ENCODE data around the gene AFDN.

AFDN gene

DNA sequence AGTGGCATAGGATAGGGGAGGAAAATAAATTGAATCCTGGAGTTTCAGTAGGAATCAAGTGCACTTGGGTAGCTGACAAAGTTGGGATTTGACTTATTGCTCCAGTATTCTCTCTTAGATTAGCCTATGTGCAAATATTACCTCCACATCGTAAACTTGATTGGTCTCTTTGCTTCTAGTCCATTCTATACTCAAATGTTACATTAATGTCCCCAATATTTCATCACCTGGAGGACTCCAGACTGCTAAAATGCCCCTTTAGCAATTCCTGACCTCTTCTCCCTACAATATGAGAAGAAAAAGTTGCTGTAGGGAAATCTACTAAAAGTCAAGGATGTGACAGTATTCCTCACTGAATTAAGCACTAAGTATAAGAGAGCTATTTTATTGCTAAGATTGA, 16.3 kb downstream of the AFDN start:
- DNase-seq, result no peak

- no peak for DNase-seq
Measured at GRCh38 chr6:167845856-167846255, 19.1 kb downstream of the AFDN start.

GRCh38 chr6:167846997-167847606, 20.4 kb downstream of the AFDN start:
- no peak for DNase-seq

- no peak for DNase-seq
Measured at GRCh38 chr6:167847936-167848335, 21.2 kb downstream of the AFDN start.

GRCh38 chr6:167848783-167849182, 22.1 kb downstream of the AFDN start:
- DNase-seq, result no peak

GRCh38 chr6:167849846-167850459, 23.2 kb downstream of the AFDN start:
- no peak for DNase-seq

DNA sequence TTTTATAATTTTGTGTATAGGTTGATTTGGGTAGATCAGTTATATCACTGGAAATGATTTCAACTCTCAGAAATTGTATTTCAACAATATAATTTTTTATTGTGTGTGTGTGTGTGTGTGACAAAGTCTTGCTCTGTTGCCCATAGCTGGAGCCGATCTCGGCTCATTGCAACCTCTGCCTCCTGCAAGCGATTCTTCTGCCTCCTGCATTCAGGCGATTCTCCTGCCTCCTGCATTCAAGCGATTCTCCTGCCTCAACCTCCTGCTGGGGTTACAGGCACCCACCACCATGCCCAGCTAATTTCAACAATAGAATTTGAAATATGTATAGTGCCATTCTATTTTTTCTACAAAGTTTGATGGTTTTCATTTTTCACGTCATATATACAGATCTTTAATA, 24.1 kb downstream of the AFDN start:
- no peak for DNase-seq

GRCh38 chr6:167851370-167851952, 24.8 kb downstream of the AFDN start:
- no peak for DNase-seq

DNA sequence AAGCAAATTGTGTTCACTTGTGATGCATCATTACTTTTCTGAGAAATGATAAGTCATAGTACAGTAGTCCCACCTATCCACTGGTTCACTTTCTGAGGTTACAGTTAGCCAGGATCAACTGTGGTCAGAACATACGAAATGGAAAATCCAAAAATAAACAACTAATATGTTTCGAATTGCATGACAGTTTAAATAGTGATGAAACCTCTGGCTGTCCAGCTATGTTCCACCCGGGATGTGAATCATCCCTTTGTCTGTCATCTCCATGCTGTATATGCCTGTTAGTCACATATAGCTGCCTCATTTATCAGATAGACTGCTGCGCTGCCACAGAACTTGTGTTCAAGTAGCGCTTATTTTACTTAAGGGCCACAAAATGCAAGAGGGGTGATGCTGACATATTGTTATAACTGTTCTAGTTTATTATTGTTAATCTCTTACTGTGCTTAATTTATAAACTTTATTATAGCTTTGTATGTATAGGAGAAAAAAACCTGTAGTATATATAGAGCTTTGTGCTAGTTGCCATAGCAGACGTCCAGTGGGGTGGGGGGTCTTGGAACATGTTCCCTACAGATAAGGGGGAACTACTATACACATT, 29.2 kb downstream of the AFDN start:
- peak; percentile 15 for DNase-seq

DNA sequence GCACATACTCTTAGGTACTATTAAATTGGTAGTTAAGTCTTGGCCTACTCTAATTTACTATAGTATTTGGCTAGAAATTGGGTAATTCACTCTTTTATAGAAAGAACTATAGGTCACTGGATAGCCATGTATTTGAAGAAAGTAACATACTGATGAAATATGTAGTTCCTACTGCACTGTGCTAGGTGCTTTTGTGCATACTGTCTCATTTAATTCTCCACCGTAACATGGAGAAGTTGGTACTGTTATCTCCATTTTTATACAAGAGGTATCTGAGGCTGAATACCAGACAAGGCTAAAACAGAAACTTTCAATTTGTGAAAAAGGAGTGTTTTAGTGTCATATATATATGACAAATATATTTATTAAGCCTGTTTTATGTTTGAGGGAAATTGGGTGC, 29.8 kb downstream of the AFDN start:
- no peak for DNase-seq

GRCh38 chr6:167856999-167857660, 30.4 kb downstream of the AFDN start:
- no peak for DNase-seq

DNA sequence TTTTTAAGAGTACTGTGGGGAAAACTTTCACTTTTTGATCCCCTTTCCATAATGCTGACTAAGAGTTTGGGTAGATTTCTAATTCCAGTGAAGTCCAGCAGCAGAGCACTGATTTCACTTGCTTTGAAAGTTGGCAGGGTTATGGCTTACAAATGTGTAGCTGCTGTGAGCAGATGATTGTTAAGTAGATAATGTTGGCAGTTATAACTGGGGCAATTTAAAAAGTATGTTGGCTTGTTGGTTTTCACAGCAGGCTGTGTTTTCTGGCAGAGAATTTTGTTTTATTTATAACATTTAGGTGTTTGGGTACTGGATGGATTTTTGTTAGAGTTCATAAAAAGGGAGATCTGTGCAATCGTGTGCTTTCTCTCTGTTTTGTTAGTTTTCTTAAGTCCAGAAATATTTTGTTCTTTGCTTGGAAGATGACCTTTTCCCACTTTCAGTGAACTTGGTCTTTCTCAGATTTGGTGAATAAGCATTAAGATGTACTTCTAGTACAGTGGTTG, 31.4 kb downstream of the AFDN start:
- DNase-seq, result no peak

DNA sequence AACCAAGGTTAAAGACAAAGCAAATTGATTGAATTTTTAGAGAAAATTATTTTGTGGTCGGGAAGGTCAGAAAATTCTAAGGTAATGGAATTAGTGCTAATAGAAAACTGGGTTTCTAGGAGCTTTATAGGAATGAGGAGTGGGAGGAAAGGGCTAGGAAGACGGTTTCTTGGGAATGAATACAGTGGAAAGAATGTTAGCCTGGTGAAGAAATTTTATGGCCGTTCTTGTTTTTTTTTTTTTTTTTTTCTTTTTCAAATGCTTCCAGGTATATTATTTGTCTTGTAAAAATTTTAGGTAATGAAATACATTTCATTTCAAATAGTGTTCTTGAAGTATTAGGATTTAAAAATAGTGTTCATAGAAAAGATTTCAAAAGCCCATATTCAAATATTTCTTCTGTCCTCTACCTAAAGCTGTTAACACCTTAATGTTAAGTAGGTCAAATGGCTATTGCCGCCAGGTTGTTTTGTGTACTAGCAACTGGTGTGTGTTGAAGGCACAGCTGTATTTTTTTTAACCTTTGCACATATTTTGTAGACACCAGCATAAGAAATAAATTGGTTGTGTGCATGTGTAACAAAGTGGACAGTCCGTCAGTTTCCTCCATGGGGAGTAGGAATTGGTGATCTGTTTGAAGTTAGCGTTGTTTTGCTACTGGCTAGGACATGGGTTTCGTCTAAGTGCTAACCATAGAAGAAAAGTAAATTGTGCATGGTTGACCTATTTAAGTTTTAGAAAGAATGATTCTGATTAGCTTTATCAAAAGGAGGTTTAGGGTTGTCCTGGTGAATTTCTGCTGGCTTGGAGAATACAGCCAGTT, 32.3 kb downstream of the AFDN start:
- no peak for DNase-seq

DNA sequence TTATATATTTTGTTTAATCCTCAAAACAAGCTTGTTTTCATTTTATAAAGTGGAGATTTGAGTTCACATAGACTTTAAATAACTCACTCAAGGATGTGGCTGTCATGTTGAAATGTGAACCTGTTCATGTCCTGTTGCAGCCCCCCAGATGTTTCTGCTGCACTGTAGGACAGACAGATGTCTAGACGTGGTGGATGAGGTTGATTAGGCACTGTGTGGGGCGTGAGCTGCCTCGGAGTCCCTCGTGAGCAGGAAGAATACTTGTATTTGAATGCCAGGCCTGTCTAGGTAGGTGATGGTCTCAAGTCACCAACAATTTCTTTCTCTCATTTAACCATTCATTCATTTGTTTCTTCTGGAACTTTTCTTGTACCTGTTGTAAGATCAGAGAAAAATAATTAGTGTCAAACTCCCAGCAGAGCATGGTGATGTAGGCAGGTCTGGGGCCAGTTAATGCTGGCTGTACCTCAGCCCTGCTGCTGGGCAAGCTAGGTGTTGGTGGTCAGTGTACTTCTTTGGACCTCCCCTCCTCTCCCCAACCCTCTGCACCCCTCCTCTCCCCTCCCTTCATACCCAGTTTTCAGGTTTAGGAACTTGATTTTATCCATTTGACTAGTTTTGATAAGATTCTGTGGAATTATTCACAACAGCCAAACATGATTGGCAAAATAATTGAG, 34.0 kb downstream of the AFDN start:
- DNase-seq, result no peak

DNA sequence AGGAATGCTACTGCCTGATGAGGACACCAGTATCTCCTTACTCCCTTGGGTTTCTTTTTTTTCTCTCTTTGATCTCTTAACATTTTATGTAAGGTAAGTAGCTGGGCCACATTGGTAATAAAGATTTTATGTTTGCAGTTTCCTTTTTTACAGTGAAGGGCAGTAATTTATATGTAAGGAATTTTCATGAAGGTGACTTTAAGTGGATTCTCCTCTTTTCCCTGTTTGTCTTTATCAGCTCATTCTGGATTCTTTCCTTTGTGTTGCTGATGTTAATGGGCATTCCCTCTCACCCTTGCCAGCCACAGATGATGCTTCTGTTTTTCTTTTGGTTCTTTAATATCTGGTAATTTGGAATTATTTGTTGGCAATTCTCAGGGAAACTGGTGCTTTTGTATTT, 34.7 kb downstream of the AFDN start:
- no peak for DNase-seq

GRCh38 chr6:167863897-167864296, 37.2 kb downstream of the AFDN start:
- DNase-seq, result no peak

- no peak for DNase-seq
Measured at GRCh38 chr6:167866642-167867041, 39.9 kb downstream of the AFDN start.

- DNase-seq, result no peak
Measured at GRCh38 chr6:167870321-167870720, 43.6 kb downstream of the AFDN start.

DNA sequence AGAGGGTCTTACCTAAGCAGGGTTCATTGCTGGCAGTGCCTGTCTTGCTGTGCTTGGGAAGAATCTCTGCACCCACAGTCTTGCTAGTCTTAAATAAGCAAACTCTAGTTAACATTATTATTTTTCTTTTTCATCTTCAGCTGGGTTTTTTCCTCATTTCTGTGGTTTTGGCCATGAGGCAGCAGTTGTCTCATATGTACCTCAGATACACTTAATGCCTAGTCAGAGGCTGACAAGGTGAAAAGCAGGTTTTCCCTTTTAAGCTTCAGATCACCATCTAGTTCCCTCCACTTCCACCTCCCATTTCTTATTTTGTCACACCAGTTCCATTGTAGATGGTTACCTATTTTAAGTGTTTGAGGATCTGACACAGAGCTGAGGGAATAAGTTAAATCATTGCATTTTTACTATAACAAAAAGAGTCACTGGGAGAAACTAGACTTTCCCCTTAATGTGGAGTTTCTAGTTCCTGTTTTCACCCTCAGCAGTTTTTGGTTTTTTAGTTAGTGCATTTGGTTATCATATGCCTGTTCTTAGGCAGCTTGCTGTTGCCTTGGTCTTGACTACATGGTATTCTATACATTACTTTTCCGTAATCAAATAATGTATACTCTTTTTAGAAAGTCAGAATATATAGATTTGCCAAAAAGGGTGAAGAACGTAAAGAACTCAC, 46.0 kb downstream of the AFDN start:
- DNase-seq, result no peak

- DNase-seq, result no peak
Measured at GRCh38 chr6:167877994-167878779, 51.5 kb downstream of the AFDN start.

- no peak for DNase-seq
Measured at GRCh38 chr6:167879612-167880011, 52.9 kb downstream of the AFDN start.
